Progenitor cell of endocrine pancreas (in vitro differentiated cells): Measurements from ENCODE around the gene KRT79. TPM values are rescaled to one million over a fixed set of nuclear protein-coding genes. Genes with fewer than 3 reads are reported as not detected.
"Not testable (repeated sequence)": the region's sequence is repeated elsewhere in the genome, so short reads cannot be mapped to it uniquely, and the experiment has no call there.

Experiments
- DNase-seq: peaks from one replicate; pipeline ENCODE4 v3.0.0; 2021; ENCODE audit warnings: low spot score; ENCODE audit not compliant: unreplicated experiment
- H3K27ac Mint-ChIP-seq: 2 replicates; pipeline ENCODE4 v1.8.0; 2021; ENCODE audit warnings: mild to moderate bottlenecking, moderate library complexity, mixed read lengths
- H3K27me3 Mint-ChIP-seq: 2 replicates; pipeline ENCODE4 v1.8.0; 2021; ENCODE audit warnings: mixed read lengths
- H3K36me3 Mint-ChIP-seq: 2 replicates; pipeline ENCODE4 v1.8.0; 2022; ENCODE audit warnings: mixed read lengths; ENCODE audit not compliant: insufficient read depth
- H3K4me1 Mint-ChIP-seq: 2 replicates; pipeline ENCODE4 v1.8.0; 2021; ENCODE audit warnings: low read depth, mixed read lengths
- H3K4me3 Mint-ChIP-seq: 2 replicates; pipeline ENCODE4 v1.8.0; 2021; ENCODE audit warnings: low read depth, mild to moderate bottlenecking, moderate library complexity, mixed read lengths
- H3K9me3 Mint-ChIP-seq: 2 replicates; pipeline ENCODE4 v1.8.0; 2021; ENCODE audit warnings: low read depth, mixed read lengths
- CTCF ChIP-seq: fragments of 200-600 bp; sonication (generic); IDR thresholded peaks from one replicate; pipeline ENCODE4 v1.5.0; 2021; ENCODE audit warnings: antibody characterized with exemption, mild to moderate bottlenecking; ENCODE audit not compliant: unreplicated experiment
- long read RNA-seq: library from polyadenylated mRNA; unstranded; transcript quantifications from one replicate; pipeline ENCODE4 v2.0.0, GENCODE V29; 2020
- total RNA-seq: library from RNA; stranded (reverse); gene quantifications from 2 replicates; pipeline ENCODE4 v1.2.1, GENCODE V29; 2021

KRT79 gene
- not detected in 2 replicates for total RNA-seq
- long read RNA-seq, result 0 reads

- no peak within 1 kb of the TSS for H3K27ac Mint-ChIP-seq
- no peaks in the 10 kb centered on the region for H3K36me3 Mint-ChIP-seq
- no peak for TF ChIP-seq CTCF
- H3K4me3 Mint-ChIP-seq, result no peak within 1 kb of the TSS
- no peak for DNase-seq
- H3K27me3 Mint-ChIP-seq, result peaks cover 31% of the 10 kb centered on the region
- H3K9me3 Mint-ChIP-seq, result no peaks in the 10 kb centered on the region
- H3K4me1 Mint-ChIP-seq, result peaks cover 1% of the 10 kb centered on the region
Measured at GRCh38 chr12:52833922-52834726, at the start of gene KRT79. Gene KRT79, minus strand, starts transcription at chr12:52834311. Its CDS starts 51 bp downstream, at chr12:52834260.

- Mint-ChIP-seq H3K4me1 (peaks cover 13% of the 10 kb centered on the region), H3K27me3 (peaks cover 17% of the 10 kb centered on the region)
- not testable (repeated sequence) for H3K27ac Mint-ChIP-seq, H3K4me3 Mint-ChIP-seq, H3K36me3 Mint-ChIP-seq, DNase-seq, H3K9me3 Mint-ChIP-seq
Measured at GRCh38 chr12:52880499-52880898, 46.4 kb upstream of the KRT79 start.

GRCh38 chr12:52879394-52880351, 45.6 kb upstream of the KRT79 start:
- Mint-ChIP-seq H3K27me3 (peaks cover 23% of the 10 kb centered on the region), H3K36me3 (no peaks in the 10 kb centered on the region), H3K4me1 (peaks cover 15% of the 10 kb centered on the region), H3K4me3 (peak overlapping the region; percentile 21), H3K27ac (no peak overlapping the region), H3K9me3 (no peaks in the 10 kb centered on the region)
- TF ChIP-seq CTCF, result peak; percentile 64
- peak; percentile 69 for DNase-seq

- Mint-ChIP-seq H3K36me3 (no peaks in the 10 kb centered on the region), H3K4me3 (no peak overlapping the region), H3K27ac (no peak overlapping the region), H3K27me3 (peaks cover 29% of the 10 kb centered on the region), H3K4me1 (peaks cover 11% of the 10 kb centered on the region), H3K9me3 (no peaks in the 10 kb centered on the region)
- no peak for DNase-seq
- TF ChIP-seq CTCF, result no peak
Measured at GRCh38 chr12:52878507-52879393, 44.6 kb upstream of the KRT79 start.

- DNase-seq, result no peak
- Mint-ChIP-seq H3K4me3 (no peak overlapping the region), H3K27ac (no peak overlapping the region), H3K9me3 (no peaks in the 10 kb centered on the region), H3K27me3 (peaks cover 42% of the 10 kb centered on the region), H3K36me3 (no peaks in the 10 kb centered on the region), H3K4me1 (peaks cover 21% of the 10 kb centered on the region)
- TF ChIP-seq CTCF, result no peak
Measured at GRCh38 chr12:52877242-52877641, 43.1 kb upstream of the KRT79 start.
